GM19043 (cell line): Measurements from ENCODE around the gene LAMC3.

Experiments used
- ATAC-seq: cut with Tn5 transposase; IDR thresholded peaks from one replicate; pipeline ENCODE4 v1.9.1; 2021; ENCODE audit warnings: low read depth; ENCODE audit not compliant: unreplicated experiment

LAMC3 gene

DNA sequence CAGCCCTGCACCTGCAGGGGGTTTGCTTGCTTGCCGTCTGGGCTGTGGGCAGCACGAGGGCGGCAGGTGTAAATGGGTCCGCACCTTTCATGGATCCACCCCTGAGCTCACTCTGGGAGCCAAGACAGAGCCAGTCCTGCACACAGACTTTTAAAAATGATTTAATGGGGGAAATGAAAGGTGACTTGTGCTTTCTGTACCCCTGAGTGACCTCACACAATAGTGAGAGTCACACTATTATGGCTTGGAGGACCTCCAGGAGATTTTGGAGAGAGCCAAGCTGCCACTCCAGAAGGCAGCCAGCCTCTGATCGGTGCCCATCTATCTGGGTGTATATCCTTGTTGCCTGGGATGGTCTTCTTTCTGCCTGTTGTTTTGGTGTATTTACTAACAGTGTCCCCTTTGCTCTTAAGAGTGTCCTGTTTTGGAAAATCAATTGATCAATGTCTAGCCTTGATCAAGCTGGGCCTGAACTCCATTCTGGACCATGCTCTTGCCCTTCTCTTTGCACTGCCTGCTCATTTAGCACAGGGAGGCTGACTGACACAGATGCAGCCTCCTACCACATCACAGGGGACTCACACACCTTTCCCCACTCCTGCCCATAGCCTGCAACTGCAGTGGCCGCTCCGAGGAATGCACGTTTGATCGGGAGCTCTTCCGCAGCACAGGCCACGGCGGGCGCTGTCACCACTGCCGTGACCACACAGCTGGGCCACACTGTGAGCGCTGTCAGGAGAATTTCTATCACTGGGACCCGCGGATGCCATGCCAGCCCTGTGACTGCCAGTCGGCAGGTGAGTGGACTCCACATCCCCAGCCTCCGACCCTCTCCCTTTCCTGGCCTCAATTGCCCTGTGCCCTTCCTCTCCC is 29.5 kb downstream of the LAMC3 start:
- no peak for ATAC-seq

DNA sequence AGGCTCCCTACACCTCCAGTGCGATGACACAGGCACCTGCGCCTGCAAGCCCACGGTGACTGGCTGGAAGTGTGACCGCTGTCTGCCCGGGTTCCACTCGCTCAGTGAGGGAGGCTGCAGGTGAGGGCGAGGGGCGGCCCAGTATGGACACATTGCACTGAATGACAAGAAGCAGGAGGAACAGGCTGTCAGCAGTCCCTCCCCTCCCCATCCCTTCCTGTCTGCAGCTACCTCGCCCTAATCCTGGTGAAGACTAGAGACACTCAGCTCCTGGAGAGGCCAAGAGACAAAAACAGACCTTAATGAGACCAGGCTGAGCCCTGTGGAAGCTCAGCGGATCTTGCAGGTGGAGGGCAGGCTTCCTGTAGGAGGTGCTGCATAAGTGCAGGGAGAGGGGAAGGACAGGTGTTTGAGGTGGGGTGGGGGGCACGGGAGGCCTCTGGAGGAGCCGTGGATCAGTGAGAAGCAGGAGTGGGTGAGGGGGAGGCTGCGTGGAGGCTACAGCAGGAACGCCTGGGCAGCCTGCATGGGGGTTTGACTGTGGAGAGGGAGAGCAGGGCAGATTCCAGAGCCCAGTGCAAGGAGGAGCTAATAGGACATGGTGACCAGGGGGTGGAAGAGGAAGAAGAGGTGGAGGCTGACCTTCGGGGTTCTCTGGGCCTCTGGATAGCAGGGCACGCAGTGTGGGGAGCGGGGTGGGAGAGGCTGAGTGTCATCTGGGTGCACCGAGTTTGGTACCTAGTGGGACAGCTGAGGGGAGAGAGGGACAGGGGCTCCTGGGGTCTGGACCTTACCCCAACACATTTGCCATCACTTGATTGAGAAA is 30.4 kb downstream of the LAMC3 start:
- no peak for ATAC-seq

DNA sequence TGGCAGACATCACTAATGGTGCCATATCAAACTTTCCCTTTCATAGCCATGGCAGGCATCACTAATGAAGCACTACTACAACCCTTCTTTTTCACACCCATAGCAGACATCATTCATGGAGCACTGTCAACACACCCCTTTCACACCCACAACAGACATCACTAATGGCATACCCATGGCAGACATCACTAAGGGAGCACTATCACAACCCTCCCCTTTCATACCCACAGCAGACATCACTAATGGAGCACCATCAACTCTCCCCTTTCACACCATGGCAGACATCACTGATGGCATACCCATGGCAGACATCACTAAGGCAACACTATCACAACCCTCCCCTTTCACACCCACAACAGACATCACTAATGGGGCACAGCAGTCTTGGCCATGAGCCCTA is 33.7 kb downstream of the LAMC3 start:
- no peak for ATAC-seq

DNA sequence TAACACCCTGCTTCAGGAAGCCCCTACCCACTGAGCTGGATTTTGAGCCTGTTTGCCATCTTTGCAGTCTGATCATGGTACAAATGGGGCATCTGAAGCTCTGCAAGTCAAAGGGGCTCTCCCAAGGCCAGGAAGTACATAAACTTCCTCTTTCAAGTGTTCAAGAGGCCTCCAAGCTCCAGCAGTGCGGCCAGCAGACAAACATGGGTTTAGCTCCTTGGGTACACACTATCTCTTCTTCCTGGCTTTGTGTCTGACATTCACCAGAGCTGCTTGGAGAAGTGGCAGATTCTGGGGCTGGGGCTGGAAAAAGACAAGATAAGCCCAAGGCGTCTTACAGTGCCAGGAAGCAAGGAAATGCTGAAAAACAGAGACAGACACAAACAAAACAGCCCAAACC is 34.1 kb downstream of the LAMC3 start:
- no peak for ATAC-seq

DNA sequence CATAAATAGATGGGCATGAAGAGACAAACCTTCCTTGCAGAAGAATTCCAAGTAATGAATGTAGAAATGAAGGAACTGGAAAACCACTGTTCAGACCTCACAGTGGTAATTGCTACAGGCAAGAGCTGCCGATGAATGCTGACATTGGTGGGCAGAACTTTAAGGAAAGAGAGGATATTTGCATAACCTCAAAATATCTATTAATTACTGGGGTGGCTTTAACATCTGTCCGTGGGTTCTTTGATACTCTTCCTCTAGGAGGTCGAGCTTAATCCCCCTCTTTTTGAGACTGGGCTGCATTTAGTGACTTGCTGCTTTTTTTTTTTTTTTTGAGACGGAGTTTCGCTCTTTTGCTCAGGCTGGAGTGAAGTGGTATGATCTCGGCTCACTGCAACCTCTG is 34.7 kb downstream of the LAMC3 start:
- ATAC-seq = no peak

DNA sequence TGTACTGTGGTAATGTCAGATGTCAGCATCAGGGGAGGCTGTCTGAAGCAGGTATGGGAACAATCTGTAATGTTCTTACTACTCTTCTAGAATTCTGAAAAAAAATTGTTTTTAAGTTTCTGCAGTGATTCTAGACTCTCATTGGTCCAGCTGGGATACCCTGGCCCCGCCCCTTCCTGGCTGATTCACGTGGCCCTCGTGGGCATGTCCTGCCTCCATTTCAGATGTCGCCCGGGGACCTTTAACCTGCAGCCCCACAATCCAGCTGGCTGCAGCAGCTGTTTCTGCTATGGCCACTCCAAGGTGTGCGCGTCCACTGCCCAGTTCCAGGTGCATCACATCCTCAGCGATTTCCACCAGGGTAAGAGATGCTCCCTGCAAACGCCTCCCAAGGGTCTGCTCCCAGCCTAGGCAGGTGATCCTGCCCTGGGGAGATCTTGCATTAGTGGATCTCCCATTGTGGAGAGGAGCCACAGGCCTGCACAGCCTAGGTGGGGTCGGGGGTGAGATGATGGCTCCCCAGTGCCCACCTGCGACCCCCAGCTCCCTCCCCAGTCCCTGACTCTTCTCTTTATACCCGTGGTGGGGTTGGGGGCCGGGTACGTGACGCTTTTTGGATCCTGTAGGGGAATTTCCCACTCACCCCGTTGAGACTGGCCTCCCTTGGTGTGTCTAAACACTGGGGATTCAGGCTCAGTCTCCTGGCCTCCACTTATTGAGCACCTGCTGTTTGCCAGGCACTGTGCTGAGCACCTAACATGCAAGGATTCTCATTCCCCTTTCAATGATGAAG is 36.5 kb downstream of the LAMC3 start:
- ATAC-seq = no peak

DNA sequence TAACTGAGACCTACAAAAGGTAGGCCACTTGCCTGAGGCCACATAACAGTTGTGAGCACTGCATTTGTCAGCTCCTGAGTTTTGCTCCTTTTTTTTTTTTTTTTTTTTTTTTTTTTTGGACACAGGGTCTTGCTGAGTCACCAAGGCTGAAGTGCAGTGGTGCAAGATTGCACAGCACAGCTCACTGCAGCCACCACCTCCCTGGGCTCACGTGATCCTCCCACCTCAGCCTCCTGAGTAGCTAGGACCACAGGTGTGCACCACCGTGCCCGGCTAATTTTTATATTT is 37.1 kb downstream of the LAMC3 start:
- no peak for ATAC-seq

DNA sequence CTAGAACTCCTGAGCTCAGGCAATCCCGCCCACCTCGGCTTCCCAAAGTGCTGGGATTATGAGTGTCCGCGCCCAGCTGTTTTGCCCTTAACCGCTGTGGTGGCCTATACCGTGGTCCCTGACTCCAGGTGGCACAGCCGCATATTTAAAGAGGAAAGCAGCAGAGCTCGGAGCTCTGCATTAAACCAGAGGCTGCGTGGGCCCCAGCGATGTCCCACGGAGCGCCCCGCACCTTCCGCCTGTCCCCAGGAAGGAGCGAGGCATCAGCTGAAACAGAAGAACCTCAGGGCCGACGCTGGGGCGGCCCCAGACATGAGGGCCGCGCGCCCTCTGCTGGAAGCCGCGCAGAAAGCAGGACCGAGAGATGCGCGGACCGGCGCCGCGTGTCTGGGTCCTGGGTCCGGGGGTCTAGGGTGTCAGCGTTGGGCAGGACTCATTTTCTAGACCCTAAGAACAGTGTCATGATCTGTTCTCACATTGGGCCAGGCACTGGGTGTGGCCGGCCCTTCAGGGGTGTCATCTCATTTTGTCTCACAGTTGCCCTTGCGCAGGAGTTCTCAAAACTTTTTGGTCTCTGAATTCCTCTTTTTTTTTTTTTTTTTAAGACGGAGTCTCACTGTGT is 37.7 kb downstream of the LAMC3 start:
- no peak for ATAC-seq

DNA sequence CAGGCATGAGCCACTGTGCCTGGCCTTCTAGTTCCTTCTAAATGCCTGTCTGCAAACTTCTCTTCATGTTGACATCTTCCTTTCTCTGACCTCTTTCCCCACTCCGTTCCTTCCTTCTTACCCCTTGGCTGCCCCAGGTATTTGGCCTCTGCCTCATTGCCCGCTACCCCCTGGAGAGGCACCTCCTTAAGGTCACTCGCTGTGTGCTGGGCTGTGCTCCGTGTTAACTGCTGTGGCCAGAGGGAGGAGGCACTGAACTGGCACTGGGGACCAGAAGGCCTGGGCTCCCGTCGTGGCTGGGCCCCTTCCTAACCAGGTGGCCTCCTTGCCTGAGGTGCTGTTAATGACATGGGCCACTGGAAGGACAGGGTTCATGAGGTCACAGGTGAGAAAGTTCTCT is 39.4 kb downstream of the LAMC3 start:
- no peak for ATAC-seq

DNA sequence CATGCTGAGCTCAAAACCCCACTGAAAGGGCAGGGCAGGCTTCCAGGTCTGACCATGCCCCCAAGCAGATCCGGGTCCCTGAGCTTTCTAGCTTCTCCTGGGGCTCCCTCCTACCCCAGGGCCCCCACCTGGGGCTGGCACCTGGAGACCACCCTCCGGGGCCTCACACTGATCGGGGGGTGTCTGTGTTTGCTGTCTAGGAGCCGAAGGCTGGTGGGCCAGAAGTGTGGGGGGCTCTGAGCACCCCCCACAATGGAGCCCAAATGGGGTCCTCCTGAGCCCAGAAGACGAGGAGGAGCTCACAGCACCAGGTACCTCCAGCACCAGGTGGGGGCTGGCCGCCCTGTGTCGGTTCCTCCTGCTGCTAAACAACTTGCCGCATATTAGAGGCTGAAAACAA is 39.8 kb downstream of the LAMC3 start:
- ATAC-seq = no peak

DNA sequence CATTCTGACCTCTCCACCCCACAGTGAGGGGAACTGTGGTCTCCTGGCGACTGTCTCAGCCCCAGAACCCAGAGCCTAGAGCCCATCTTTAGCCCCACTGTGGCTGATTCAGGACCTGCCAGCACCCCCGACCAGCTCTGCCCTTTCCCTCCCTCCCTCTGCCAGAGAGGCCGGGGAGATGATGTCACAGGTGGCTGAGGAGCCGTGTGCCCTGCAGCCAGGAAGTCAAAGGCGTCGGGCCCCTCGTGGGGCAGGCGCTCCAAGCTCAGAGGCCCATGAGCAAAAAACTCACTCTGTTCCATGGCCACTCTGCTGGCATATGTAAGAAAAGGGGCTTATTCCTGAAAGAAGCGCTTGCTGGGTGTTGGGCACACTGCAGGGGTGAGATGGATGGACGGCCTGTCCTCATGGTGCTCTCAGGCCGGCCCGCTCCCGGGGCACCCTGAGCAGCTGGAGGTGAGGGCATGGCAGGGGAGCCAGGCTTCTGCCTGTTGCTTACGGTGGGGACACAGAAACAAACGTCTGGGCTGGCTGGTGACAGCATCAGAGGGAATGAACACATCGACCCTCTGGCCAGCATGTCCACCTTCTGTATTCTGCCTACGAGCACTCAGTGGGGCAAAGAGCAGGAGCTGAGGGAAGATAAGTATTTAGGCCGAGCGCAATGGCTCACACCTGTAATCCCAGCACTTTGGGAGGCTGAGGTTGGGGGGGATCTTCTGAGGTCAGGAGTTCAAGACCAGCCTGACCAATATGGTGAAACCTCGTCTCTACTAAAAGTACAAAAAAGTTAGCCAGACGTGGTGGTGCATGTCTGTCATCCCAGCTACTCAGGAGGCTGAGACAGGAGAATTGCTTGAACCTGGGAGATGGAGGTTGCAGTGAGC is 41.1 kb downstream of the LAMC3 start:
- ATAC-seq = no peak

DNA sequence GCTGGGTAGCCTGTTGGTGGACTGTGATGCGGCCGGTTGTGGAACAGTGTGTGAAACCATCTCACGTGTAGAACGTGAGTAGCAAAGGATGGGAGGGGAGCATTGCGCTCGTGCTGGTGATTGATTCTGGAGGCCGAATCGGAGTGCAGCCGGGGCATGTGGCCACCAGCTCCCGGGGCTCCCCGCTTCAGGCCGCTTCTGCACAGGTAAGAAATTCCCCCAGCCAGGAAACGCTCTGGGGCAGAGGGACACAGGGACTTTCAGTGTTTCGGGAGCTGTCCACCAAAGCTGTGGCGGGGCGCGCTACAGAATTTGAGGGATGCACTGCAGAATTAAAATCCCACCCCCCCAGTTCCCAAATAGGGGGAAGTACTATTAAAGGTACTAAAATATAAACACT is 41.9 kb downstream of the LAMC3 start:
- ATAC-seq = no peak

DNA sequence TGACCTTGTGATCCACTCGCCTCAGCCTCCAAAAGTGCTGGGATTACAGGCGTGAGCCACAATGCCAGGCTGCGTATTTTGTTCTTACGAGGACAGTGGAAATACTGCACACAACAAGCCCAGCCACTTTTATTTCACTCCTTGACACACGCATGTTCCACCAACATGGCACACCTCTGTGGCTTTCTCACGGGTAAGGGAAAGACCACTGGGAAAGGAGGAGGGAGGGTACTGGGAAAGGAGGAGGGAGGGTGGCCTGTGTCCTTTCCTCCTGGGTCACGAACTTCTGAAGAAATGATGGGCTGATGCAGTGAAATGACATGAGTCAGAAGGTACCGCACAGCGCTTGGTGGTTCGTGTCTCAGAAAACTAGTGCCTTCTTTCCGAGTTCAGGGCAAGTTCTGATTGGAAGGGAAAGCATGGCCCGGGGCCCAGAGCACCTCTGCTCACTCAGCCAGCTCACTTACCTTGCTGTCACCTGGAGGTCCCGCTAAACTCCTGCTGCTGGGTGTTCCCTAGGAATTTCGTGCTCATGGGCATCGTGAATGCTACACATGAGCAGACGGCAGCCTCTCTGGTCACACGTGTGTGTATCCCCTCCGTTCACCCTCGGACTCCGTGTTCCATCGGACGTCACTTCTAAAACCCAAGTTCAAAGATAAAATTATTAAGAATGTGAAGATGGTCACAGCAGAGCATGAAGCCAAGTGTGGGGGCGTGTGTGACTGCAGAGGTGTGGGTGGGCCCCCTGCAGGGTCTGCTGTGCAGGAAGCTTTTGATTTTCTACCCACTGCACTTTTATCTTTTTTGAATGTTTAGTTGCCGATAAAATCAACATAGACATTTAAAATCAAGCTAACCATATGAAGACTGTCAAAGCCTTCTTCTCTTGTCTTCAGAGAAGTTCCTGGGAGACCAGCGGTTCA is 42.9 kb downstream of the LAMC3 start:
- ATAC-seq = no peak

DNA sequence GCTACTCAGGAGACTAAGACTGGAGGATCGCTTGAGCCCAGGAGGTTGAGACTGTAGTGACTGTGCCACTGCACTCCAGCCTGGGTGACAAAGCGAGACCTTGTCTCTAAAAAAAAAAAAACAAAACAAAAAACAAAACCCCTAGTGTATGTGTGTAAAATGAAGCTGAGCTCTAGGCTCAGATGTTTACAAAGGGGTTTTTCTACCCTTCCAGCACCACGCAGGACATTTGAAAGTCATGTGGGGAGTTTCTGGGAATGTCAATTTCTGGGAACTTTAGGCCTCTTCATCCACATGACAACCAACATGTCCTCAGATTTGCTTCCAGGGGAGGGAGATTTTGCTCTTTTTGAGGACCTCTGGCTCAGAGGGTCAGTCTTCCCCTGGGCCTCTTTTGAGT is 44.9 kb downstream of the LAMC3 start:
- ATAC-seq = no peak

DNA sequence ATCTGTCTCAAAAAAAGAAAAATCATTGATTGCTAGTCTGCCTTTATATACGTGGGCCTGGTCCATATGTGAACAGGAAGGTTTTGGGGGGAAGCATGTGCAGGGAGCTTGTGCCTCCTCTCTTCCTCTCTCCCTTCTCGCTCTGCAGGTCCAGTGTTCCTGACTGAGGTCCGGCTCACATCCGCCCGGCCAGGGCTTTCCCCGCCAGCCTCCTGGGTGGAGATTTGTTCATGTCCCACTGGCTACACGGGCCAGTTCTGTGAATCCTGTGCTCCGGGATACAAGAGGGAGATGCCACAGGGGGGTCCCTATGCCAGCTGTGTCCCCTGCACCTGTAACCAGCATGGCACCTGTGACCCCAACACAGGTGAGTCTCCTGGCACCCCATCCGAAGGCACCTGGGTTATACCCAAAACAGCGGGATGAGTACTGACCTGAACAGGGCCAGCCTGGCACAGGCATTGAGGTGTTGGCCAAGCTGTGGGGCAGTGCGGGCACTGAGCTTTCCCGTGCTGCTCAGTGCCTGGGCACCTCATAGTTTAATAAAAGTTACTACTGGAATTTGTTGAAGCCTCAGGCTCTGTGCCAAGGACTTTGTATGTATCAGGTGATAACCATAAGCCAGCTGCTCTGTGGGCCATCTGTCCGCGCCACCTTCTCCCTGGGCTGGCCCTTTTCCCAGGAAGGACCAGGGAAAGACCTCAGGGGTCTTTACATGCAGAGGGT is 48.0 kb downstream of the LAMC3 start:
- ATAC-seq = no peak

DNA sequence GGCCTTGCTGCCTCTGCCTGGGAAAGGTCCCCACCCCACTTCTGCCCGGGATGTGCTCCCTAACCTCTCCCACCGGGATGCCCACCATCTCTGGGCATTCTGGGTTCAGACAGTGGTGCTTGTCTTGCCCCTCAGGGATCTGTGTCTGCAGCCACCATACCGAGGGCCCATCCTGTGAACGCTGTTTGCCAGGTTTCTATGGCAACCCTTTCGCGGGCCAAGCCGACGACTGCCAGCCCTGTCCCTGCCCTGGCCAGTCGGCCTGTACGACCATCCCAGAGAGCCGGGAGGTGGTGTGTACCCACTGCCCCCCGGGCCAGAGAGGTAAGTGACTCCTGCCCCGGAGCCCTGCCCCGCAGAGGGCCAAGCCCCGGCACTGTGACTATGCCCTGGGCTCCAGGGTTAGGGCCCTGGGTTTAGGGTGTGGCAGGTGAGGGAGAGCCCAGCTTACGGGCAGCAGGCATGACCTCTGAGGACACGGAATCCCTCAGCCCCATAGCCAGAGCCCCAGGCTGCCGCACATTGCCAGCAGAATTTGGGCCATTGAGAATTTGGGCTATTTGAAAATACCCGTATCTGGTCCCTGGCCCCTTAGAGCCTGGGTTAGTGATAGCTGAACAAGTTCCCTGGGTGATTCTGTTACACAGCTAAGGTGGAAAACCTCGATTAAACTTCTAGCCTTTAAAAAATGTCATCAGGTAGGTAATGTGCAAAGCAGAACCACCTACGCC is 52.1 kb downstream of the LAMC3 start:
- ATAC-seq = no peak

DNA sequence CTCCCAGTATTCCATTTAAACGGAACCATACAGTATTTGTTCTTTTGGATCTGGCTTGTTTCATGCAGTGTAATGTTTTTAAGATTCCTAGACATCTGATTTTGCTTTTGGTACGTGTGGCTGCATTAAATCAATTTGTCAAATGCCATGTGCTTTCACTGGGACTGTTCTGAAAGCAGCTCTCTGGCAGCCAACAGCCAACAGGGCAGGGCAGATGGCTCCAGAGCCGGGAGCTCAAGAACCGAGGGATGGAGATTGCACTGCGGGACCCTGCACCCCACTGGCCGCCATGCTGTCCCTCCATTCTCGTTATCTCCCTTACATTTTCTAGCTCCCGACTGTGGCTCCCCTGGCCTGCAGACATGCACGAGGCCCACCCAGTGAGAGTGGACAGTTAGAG is 54.0 kb downstream of the LAMC3 start:
- ATAC-seq = no peak

DNA sequence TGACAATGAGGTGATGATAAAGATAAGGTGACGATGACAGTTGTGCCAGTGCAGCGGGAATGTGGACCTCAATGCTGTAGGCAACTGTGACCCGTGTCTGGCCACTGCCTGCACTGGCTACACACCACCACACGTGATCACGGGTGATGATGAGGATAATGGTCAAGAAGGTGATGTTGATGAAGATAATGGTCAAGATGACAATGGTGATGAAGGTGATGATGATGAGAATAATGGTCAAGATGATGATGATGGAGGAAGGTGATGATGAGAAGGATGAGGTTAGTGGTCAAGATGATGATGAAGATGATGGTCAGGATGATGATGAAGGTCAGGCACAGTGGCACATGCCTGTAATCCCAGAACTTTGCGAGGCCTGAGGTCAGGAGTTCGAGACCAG is 56.6 kb downstream of the LAMC3 start:
- no peak for ATAC-seq
